Neural cell (in vitro differentiated cells): ENCODE data around the gene MRPL21. TPM values are rescaled to one million over a fixed set of nuclear protein-coding genes. Genes with fewer than 3 reads are reported as not detected.

ENCODE experiments used
- H2AFZ ChIP-seq: fragments of 200-600, 300-800 bp; sonication (generic), shearing (Covaris generic); 2 replicates; pipeline ENCODE4 v1.6.0; 2014; ENCODE audit warnings: low read depth, mild to moderate bottlenecking, antibody characterized with exemption, low read length, moderate library complexity
- H3F3A ChIP-seq: fragments of 200-600 bp; shearing (Covaris generic); 2 replicates; pipeline ENCODE4 v1.6.1; 2016; ENCODE audit warnings: mild to moderate bottlenecking, moderate library complexity, mixed read lengths, antibody characterized with exemption, low read length; ENCODE audit not compliant: insufficient read depth, poor library complexity, severe bottlenecking
- H3K27ac ChIP-seq: fragments of 200-600, 300-800 bp; sonication (generic), shearing (Covaris generic); 2 replicates; pipeline ENCODE4 v1.5.1; 2014; ENCODE audit warnings: mild to moderate bottlenecking, low read length, moderate library complexity
- H3K27me3 ChIP-seq: fragments of 300-800, 200-600 bp; sonication (generic), shearing (Covaris generic); 2 replicates; pipeline ENCODE4 v1.6.0; 2014; ENCODE audit warnings: mild to moderate bottlenecking, low read depth, low read length, moderate library complexity; ENCODE audit not compliant: insufficient read depth
- H3K36me3 ChIP-seq: fragments of 300-800, 200-600 bp; sonication (generic), shearing (Covaris generic); 2 replicates; pipeline ENCODE4 v1.5.1; 2014; ENCODE audit warnings: mild to moderate bottlenecking, antibody characterized with exemption, low read length, moderate library complexity; ENCODE audit not compliant: insufficient read depth
- H3K4me2 ChIP-seq: fragments of 300-800, 200-600 bp; sonication (generic), shearing (Covaris generic); 2 replicates; pipeline ENCODE4 v1.6.0; 2014; ENCODE audit warnings: mild to moderate bottlenecking, low read length
- H3K4me3 ChIP-seq: fragments of 300-800, 200-600 bp; sonication (generic), shearing (Covaris generic); 2 replicates; pipeline ENCODE4 v1.5.1; 2014; ENCODE audit warnings: mild to moderate bottlenecking, low read length, moderate library complexity
- H3K79me2 ChIP-seq: fragments of 200-600 bp; shearing (Covaris generic); replicated peaks from 2 replicates; pipeline ENCODE4 v1.6.0; 2014; ENCODE audit warnings: mild to moderate bottlenecking, low read length, moderate library complexity; ENCODE audit not compliant: insufficient read depth
- H3K9ac ChIP-seq: fragments of 300-800, 200-600 bp; sonication (generic), shearing (Covaris generic); 2 replicates; pipeline ENCODE4 v1.6.1; 2016; ENCODE audit warnings: mild to moderate bottlenecking, low read length, mixed read lengths
- H3K9me2 ChIP-seq: fragments of 200-600 bp; shearing (Covaris generic); 2 replicates; pipeline ENCODE4 v1.6.1; 2016; ENCODE audit warnings: mild to moderate bottlenecking, low read length, mixed read lengths; ENCODE audit not compliant: insufficient read depth
- H3K9me3 ChIP-seq: fragments of 200-600, 300-800 bp; sonication (generic), shearing (Covaris generic); 2 replicates; pipeline ENCODE4 v1.6.1; 2016; ENCODE audit warnings: mild to moderate bottlenecking, mixed run types, low read length, moderate library complexity, mixed read lengths
- H4K20me1 ChIP-seq: fragments of 200-600 bp; shearing (Covaris generic); 2 replicates; pipeline ENCODE4 v1.6.1; 2016; ENCODE audit warnings: mild to moderate bottlenecking, mixed run types; ENCODE audit not compliant: insufficient read depth
- EP300 ChIP-seq: fragments of 450-650 bp; conservative IDR thresholded peaks from 2 replicates; pipeline ENCODE4 v1.6.1; 2014; ENCODE audit warnings: antibody characterized with exemption, mild to moderate bottlenecking, moderate library complexity; ENCODE audit not compliant: poor library complexity, severe bottlenecking
- EZH2 ChIP-seq: fragments of 200-600, 300-800 bp; shearing (Covaris generic), sonication (generic); IDR thresholded peaks from 2 replicates; pipeline ENCODE4 v1.6.1; 2014; ENCODE audit warnings: antibody characterized with exemption, low read length, borderline replicate concordance, mild to moderate bottlenecking; ENCODE audit not compliant: insufficient read depth, poor library complexity, severe bottlenecking
- MXI1 ChIP-seq: fragments of 450-650 bp; conservative IDR thresholded peaks from 2 replicates; pipeline ENCODE4 v1.6.1; 2014; ENCODE audit warnings: antibody characterized with exemption, mild to moderate bottlenecking; ENCODE audit not compliant: poor library complexity, severe bottlenecking
- POLR2AphosphoS5 ChIP-seq: IDR thresholded peaks from 2 replicates; pipeline ENCODE4 v1.6.1; 2012
- RAD21 ChIP-seq: fragments of 450-650 bp; conservative IDR thresholded peaks from 2 replicates; pipeline ENCODE4 v1.6.1; 2014; ENCODE audit warnings: antibody characterized with exemption, mild to moderate bottlenecking, moderate library complexity
- SMC3 ChIP-seq: fragments of 450-650 bp; conservative IDR thresholded peaks from 2 replicates; pipeline ENCODE4 v1.6.1; 2014; ENCODE audit warnings: antibody characterized with exemption, mild to moderate bottlenecking, moderate library complexity; ENCODE audit not compliant: poor library complexity
- TAF1 ChIP-seq: IDR thresholded peaks from 2 replicates; pipeline ENCODE4 v1.6.1; 2012; ENCODE audit warnings: low read depth
- polyA plus RNA-seq: library from polyadenylated mRNA; depleted of rRNA; stranded (reverse); fragments of >200 nt; gene quantifications from 2 replicates; pipeline ENCODE4 v1.2.3, GENCODE V29; 2014
- TF ChIP-seq, protein P1 (sequence below): fragments of 450-650 bp; IDR thresholded peaks from 2 replicates; pipeline ENCODE4 v1.5.1; 2014; ENCODE audit warnings: antibody characterized with exemption, mild to moderate bottlenecking, moderate library complexity; ENCODE audit not compliant: poor library complexity, severe bottlenecking
- TF ChIP-seq, protein P2 (sequence below): IDR thresholded peaks from 2 replicates; pipeline ENCODE4 v1.6.1; 2012; ENCODE audit warnings: borderline replicate concordance

Gene MRPL21
- polyA plus RNA-seq, 1 donor from 2014 or later, result 139 TPM

DNA sequence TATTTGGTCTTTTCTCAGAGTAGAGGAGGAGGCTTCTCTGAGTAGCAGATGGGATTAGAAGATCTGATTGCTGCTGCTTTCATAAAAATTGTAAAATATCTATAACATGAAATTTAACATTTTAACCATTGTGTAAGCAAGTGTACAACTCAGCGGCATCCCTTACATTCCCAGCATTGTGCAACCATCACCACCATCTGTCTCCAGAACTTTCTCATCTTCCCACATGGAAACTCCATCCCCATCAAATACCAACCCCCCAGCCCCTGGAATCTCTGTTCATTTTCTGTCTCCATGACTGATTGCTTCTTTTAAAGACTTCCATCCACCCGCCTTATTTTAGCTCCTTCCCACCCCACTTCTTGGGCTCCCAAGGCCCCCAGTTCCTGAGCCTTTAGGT is 44.9 kb upstream of the MRPL21 start:
- H3K27me3 ChIP-seq, result no peaks in the 10 kb centered on the region
- TF ChIP-seq, protein P1, sequence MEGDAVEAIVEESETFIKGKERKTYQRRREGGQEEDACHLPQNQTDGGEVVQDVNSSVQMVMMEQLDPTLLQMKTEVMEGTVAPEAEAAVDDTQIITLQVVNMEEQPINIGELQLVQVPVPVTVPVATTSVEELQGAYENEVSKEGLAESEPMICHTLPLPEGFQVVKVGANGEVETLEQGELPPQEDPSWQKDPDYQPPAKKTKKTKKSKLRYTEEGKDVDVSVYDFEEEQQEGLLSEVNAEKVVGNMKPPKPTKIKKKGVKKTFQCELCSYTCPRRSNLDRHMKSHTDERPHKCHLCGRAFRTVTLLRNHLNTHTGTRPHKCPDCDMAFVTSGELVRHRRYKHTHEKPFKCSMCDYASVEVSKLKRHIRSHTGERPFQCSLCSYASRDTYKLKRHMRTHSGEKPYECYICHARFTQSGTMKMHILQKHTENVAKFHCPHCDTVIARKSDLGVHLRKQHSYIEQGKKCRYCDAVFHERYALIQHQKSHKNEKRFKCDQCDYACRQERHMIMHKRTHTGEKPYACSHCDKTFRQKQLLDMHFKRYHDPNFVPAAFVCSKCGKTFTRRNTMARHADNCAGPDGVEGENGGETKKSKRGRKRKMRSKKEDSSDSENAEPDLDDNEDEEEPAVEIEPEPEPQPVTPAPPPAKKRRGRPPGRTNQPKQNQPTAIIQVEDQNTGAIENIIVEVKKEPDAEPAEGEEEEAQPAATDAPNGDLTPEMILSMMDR, result no peak
- no peak for TF ChIP-seq TAF1
- TF ChIP-seq SMC3, result no peak
- TF ChIP-seq MXI1, result no peak
- TF ChIP-seq EZH2, result no peak
- TF ChIP-seq EP300, result no peak
- TF ChIP-seq RAD21, result no peak
- no peak for TF ChIP-seq POLR2AphosphoS5
- TF ChIP-seq, protein P2, sequence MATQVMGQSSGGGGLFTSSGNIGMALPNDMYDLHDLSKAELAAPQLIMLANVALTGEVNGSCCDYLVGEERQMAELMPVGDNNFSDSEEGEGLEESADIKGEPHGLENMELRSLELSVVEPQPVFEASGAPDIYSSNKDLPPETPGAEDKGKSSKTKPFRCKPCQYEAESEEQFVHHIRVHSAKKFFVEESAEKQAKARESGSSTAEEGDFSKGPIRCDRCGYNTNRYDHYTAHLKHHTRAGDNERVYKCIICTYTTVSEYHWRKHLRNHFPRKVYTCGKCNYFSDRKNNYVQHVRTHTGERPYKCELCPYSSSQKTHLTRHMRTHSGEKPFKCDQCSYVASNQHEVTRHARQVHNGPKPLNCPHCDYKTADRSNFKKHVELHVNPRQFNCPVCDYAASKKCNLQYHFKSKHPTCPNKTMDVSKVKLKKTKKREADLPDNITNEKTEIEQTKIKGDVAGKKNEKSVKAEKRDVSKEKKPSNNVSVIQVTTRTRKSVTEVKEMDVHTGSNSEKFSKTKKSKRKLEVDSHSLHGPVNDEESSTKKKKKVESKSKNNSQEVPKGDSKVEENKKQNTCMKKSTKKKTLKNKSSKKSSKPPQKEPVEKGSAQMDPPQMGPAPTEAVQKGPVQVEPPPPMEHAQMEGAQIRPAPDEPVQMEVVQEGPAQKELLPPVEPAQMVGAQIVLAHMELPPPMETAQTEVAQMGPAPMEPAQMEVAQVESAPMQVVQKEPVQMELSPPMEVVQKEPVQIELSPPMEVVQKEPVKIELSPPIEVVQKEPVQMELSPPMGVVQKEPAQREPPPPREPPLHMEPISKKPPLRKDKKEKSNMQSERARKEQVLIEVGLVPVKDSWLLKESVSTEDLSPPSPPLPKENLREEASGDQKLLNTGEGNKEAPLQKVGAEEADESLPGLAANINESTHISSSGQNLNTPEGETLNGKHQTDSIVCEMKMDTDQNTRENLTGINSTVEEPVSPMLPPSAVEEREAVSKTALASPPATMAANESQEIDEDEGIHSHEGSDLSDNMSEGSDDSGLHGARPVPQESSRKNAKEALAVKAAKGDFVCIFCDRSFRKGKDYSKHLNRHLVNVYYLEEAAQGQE, result no peak
- H3K9me2 ChIP-seq, result no peaks in the 10 kb centered on the region

DNA sequence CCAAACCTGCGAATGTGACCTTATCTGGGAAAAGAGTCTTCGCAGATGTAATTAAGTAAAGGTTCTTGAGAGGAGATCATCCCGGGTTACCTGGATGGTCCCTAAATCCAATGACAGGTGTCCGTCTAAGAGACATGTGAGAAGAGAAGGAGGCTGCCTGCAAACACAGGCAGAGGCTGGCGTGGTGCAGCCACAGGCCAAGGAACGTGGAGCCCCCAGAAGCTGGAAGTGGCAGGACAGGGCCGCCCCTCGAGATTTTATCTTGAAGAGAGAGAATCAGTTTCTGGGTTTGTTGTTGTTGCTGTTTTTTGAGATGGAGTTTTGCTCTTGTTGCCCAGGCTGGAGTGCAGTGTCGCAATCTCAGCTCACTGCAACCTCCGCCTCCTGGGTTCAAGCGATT is 43.5 kb upstream of the MRPL21 start:
- Histone ChIP-seq H3K9me3 (no peaks in the 10 kb centered on the region), H3K36me3 (no peaks in the 10 kb centered on the region), H3K27ac (no peak overlapping the region), H3F3A (no peaks in the 10 kb centered on the region), H3K79me2 (no peaks in the 10 kb centered on the region), H3K9me2 (no peaks in the 10 kb centered on the region), H3K9ac (no peak overlapping the region), H3K4me2 (no peak overlapping the region), H2AFZ (no peak overlapping the region), H3K27me3 (no peaks in the 10 kb centered on the region), H3K4me3 (no peak overlapping the region), H4K20me1 (no peaks in the 10 kb centered on the region)
- TF ChIP-seq EP300, result no peak
- TF ChIP-seq SMC3, result no peak
- TF ChIP-seq, protein P1, result no peak
- no peak for TF ChIP-seq MXI1
- TF ChIP-seq POLR2AphosphoS5, result no peak

More for the DNA sequence above, 44.9 kb upstream of the MRPL21 start:
- Histone ChIP-seq H2AFZ (no peak overlapping the region), H3K9ac (no peak overlapping the region), H3F3A (no peaks in the 10 kb centered on the region), H3K79me2 (no peaks in the 10 kb centered on the region), H3K9me3 (no peaks in the 10 kb centered on the region), H3K4me2 (no peak overlapping the region), H3K27ac (no peak overlapping the region), H4K20me1 (no peaks in the 10 kb centered on the region), H3K36me3 (no peaks in the 10 kb centered on the region), H3K4me3 (no peak overlapping the region)
